HL-60 (cell line): ENCODE measurements around the gene RNF214.

Source experiments
- POLR2AphosphoS5 ChIP-seq: IDR thresholded peaks from 2 replicates; pipeline ENCODE4 v1.6.1; 2012; ENCODE audit warnings: low read depth
- TF ChIP-seq, protein P1 (sequence below): IDR thresholded peaks from one replicate; pipeline ENCODE4 v1.5.1; 2011; ENCODE audit warnings: low read length, control low read depth, inconsistent platforms; ENCODE audit not compliant: insufficient read depth
- TF ChIP-seq, protein P2 (sequence below): IDR thresholded peaks from 2 replicates; pipeline ENCODE4 v1.6.1; 2012; ENCODE audit warnings: low read depth; ENCODE audit not compliant: insufficient replicate concordance

DNA sequence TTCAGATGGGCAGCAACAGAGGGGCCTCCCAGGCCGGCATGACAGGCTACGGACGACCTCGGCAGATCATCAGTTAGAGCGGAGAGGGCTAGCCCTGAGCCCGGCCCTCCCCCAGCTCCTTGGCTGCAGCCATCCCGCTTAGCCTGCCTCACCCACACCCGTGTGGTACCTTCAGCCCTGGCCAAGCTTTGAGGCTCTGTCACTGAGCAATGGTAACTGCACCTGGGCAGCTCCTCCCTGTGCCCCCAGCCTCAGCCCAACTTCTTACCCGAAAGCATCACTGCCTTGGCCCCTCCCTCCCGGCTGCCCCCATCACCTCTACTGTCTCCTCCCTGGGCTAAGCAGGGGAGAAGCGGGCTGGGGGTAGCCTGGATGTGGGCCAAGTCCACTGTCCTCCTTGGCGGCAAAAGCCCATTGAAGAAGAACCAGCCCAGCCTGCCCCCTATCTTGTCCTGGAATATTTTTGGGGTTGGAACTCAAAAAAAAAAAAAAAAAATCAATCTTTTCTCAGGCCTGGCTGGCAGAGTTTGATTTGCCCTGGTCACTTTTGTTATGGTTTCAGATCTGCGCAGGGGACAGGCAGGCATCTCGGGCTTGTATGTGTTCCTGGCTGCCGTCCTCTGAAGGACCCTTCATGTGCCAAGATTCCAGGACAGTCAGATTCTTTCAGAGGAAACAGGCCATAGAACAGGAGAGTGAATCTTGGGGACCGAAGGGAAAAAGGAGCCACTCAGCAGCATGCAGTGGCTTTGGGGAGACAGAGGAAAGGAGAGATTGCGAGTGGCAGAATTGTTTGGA, 28.0 kb upstream of the RNF214 start:
- TF ChIP-seq, protein P1, sequence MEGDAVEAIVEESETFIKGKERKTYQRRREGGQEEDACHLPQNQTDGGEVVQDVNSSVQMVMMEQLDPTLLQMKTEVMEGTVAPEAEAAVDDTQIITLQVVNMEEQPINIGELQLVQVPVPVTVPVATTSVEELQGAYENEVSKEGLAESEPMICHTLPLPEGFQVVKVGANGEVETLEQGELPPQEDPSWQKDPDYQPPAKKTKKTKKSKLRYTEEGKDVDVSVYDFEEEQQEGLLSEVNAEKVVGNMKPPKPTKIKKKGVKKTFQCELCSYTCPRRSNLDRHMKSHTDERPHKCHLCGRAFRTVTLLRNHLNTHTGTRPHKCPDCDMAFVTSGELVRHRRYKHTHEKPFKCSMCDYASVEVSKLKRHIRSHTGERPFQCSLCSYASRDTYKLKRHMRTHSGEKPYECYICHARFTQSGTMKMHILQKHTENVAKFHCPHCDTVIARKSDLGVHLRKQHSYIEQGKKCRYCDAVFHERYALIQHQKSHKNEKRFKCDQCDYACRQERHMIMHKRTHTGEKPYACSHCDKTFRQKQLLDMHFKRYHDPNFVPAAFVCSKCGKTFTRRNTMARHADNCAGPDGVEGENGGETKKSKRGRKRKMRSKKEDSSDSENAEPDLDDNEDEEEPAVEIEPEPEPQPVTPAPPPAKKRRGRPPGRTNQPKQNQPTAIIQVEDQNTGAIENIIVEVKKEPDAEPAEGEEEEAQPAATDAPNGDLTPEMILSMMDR = no peak
- no peak for TF ChIP-seq POLR2AphosphoS5
- TF ChIP-seq, protein P2, sequence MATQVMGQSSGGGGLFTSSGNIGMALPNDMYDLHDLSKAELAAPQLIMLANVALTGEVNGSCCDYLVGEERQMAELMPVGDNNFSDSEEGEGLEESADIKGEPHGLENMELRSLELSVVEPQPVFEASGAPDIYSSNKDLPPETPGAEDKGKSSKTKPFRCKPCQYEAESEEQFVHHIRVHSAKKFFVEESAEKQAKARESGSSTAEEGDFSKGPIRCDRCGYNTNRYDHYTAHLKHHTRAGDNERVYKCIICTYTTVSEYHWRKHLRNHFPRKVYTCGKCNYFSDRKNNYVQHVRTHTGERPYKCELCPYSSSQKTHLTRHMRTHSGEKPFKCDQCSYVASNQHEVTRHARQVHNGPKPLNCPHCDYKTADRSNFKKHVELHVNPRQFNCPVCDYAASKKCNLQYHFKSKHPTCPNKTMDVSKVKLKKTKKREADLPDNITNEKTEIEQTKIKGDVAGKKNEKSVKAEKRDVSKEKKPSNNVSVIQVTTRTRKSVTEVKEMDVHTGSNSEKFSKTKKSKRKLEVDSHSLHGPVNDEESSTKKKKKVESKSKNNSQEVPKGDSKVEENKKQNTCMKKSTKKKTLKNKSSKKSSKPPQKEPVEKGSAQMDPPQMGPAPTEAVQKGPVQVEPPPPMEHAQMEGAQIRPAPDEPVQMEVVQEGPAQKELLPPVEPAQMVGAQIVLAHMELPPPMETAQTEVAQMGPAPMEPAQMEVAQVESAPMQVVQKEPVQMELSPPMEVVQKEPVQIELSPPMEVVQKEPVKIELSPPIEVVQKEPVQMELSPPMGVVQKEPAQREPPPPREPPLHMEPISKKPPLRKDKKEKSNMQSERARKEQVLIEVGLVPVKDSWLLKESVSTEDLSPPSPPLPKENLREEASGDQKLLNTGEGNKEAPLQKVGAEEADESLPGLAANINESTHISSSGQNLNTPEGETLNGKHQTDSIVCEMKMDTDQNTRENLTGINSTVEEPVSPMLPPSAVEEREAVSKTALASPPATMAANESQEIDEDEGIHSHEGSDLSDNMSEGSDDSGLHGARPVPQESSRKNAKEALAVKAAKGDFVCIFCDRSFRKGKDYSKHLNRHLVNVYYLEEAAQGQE = no peak
